Measurements from ENCODE around the gene GPR132. TPM values are rescaled to one million over a fixed set of nuclear protein-coding genes. Genes with fewer than 3 reads are reported as not detected.
A peak's percentile ranks its signal among the peaks of the same experiment; 100 is the strongest.
"Not testable (repeated sequence)": the region's sequence is repeated elsewhere in the genome, so short reads cannot be mapped to it uniquely, and the experiment has no call there.

GPR132 gene
- total and polyA plus RNA-seq, 5 donors from 2014 or later, result 8.8 to 94.5 (median 17.1) TPM

DNA sequence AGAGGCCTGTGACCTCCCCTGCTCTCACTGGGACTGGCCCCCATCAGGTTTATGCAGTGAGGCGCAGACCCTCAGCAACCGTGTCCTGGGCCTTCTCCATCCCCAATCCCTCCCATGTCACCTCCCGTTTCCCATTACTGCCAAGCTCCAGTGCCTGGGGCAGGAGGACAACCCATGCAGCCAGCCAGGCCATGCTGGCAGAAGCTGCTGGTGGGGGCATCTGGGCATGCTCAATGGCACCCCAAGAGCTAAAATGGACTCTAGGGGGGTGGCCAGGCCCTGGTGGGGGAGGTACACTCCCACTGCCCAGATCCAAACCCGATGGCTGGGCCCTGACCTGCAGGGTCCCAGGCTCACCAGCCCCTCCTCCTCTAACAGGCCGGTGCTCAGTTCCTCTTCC is 20.5 kb upstream of the GPR132 start:
- Histone ChIP-seq H3K4me3 (ENCODE audit: low read depth, low read length) (no peak overlapping the region), H3K27me3 (ENCODE audit: control insufficient read depth, insufficient read depth, low read length) (no peaks in the 10 kb centered on the region), H3K9me3 (ENCODE audit: control insufficient read depth in 2 of 2, low read length in 2 of 2) (no peaks in the 10 kb centered on the region), H3K27ac (ENCODE audit: insufficient read depth, low read length, poor library complexity, severe bottlenecking) (no peak overlapping the region), H3K4me1 (ENCODE audit: control insufficient read depth, insufficient read depth, low read length, poor library complexity, severe bottlenecking) (peaks cover 25% of the 10 kb centered on the region), H3K36me3 (ENCODE audit: control insufficient read depth, insufficient read depth, low read length) (no peaks in the 10 kb centered on the region)
- no peak overlapping the region for H3K4me3 Mint-ChIP-seq
- DNase-seq (no peak), ATAC-seq (ENCODE audit: low read depth in 2 of 2) (no peak)
- no peaks in the 10 kb centered on the region for H3K36me3 Mint-ChIP-seq
- H3K9me3 Mint-ChIP-seq, result peaks cover 0 to 2% (median 0%) of the 10 kb centered on the region in 7 donors
- H3K27ac Mint-ChIP-seq, result peak overlapping the region in 2 of 3 donors; percentile 15 to 56
- peaks cover 5 to 28% (median 6%) of the 10 kb centered on the region in 4 donors for H3K4me1 Mint-ChIP-seq
- H3K27me3 Mint-ChIP-seq, result peaks cover 26% of the 10 kb centered on the region

DNA sequence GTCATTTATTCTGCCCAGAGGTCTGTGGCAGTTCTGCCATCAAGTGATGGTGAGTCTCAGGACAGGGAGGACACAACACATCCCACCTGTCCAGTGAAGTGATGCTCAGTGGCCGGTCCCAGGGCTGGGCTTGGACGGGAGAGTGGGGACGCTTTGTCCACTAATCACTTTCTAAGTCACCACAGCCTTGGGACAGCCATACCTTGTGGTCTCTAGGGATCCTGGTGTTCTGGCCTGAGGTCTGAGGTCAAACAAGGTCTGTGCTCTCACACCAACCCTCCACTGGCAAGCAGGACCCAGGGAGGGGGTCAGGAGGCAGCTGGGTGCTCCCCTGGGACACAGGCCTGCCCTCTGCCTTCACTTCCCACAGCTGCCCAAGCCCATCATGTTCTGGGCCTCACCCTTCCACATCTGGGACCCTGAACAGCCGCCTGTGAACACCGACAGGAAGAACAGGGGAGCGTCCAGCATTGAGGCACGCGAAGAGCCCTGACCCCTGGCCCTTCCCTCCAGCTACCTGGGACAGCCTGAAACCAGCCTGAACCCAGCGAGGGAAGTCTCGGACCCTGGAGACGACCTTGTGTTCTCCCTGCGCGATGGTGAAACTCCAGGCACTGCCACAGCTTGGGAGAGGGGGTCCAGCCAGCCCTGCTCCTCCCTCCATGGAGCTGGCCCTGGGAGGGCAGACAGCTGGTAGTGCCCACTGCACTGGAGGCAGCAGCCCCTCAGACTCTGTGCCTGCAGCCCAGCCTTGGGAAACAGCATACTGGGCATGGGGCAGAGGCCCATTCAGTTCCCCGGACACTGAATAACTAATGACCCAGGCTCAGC is 19.7 kb upstream of the GPR132 start:
- H3K36me3 Mint-ChIP-seq, result no peaks in the 10 kb centered on the region
- H3K36me3 ChIP-seq (ENCODE audit: control insufficient read depth, insufficient read depth, low read length), result no peaks in the 10 kb centered on the region
- H3K4me1 ChIP-seq (ENCODE audit: control insufficient read depth, insufficient read depth, low read length, poor library complexity, severe bottlenecking), result peaks cover 19% of the 10 kb centered on the region
- peaks cover 20% of the 10 kb centered on the region for H3K27me3 Mint-ChIP-seq
- DNase-seq (no peak), ATAC-seq (ENCODE audit: low read depth in 2 of 2) (no peak)
- no peaks in the 10 kb centered on the region for H3K27me3 ChIP-seq (ENCODE audit: control insufficient read depth, insufficient read depth, low read length)
- H3K4me1 Mint-ChIP-seq, result peaks cover 0 to 27% (median 4%) of the 10 kb centered on the region in 4 donors
- no peak overlapping the region for H3K4me3 ChIP-seq (ENCODE audit: low read depth, low read length)
- peak overlapping the region in 1 of 3 donors; percentile 15 for H3K27ac Mint-ChIP-seq
- H3K4me3 Mint-ChIP-seq, result peak overlapping the region in 1 of 4 donors; percentile 29
- H3K27ac ChIP-seq (ENCODE audit: insufficient read depth, low read length, poor library complexity, severe bottlenecking), result no peak overlapping the region
- H3K9me3 ChIP-seq (ENCODE audit: control insufficient read depth in 2 of 2, low read length in 2 of 2), result no peaks in the 10 kb centered on the region
- H3K9me3 Mint-ChIP-seq, result peaks cover 0 to 2% (median 0%) of the 10 kb centered on the region in 7 donors

DNA sequence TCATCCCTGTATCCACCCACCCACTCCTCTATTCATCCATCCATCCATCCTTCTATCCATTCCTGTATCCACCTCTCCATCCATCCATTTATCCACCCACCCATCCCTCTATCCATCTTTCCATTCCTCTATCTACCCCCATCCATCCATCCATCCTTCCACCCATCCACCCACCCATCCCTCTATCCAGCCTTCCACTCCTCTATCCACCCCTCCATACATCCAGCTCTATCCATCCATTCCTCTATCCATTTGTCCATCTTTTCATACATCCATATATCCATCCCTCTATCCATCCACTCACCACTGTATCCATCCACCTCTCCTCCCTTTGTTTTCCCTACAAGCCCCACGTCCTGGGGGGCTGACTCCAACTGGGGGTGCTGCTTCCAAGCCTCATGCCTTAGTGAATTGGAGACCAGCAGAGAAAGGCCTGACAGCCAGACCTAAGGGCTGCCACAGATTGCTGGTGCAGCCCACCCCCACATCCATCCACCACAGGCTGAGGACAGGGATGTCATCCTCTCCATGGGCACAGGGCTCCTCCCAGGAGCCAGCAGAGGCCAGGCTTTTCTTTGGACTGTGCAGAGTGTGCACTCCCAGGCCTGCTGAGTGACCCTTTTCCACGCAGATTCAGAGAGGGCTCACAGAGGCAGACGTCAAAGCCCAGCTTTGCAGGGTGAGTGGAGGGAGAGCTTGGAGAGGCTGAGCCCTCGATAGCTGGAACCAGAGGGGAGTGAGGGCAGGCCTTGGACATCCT is 18.9 kb upstream of the GPR132 start:
- H3K27ac ChIP-seq (ENCODE audit: insufficient read depth, low read length, poor library complexity, severe bottlenecking), result no peak overlapping the region
- H3K4me1 ChIP-seq (ENCODE audit: control insufficient read depth, insufficient read depth, low read length, poor library complexity, severe bottlenecking), result peaks cover 19% of the 10 kb centered on the region
- H3K4me3 ChIP-seq (ENCODE audit: low read depth, low read length), result no peak overlapping the region
- H3K36me3 ChIP-seq (ENCODE audit: control insufficient read depth, insufficient read depth, low read length), result no peaks in the 10 kb centered on the region
- H3K9me3 ChIP-seq (ENCODE audit: control insufficient read depth in 2 of 2, low read length in 2 of 2), result no peaks in the 10 kb centered on the region
- Mint-ChIP-seq H3K4me3 (peak overlapping the region in 3 of 4 donors; percentile 5 to 41 (median 16)), H3K36me3 (no peaks in the 10 kb centered on the region), H3K27me3 (peaks cover 20% of the 10 kb centered on the region), H3K9me3 (peaks cover 0 to 2% (median 0%) of the 10 kb centered on the region in 7 donors), H3K27ac (peak overlapping the region in 1 of 3 donors; percentile 51), H3K4me1 (peaks cover 0 to 27% (median 4%) of the 10 kb centered on the region in 4 donors)
- DNase-seq (no peak), ATAC-seq (ENCODE audit: low read depth in 2 of 2) (no peak)
- no peaks in the 10 kb centered on the region for H3K27me3 ChIP-seq (ENCODE audit: control insufficient read depth, insufficient read depth, low read length)

DNA sequence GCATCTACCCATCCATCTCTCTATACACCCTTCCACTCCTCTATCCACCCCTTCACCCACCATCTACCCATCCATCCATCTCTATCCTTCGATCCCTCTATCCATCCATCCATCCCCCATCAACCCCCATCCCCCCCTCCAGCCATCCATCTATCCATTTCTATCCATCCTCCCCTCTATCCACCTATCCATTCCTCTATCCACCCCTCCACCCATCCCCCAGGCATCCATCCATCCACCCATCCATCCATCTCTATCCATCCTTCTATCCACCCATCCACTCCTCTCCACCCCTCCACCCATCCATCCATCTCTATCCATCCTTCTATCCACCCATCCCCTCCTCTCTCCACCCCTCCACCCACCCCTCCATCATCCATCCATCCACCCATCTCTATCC is 17.5 kb upstream of the GPR132 start:
- ATAC-seq (ENCODE audit: low read depth in 2 of 2), result no peak
- no peak overlapping the region for H3K27ac Mint-ChIP-seq

DNA sequence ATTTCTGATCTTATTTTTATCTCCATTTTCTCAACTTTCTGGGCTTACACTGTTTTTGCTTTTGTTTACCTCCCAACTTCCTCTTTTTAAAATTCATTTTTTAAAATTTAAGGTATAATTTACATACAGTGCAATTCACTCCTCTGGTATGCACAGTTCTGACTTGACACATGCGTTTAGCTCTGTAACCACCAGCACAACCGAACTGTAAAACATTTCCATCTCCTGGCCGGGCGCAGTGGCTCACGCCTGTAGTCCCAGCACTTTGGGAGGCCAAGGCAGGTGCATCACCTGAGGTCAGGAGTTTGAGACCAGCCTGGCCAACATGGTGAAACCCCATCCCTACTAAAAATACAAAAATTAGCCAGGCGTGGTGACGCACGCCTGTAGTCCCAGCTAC is 16.2 kb upstream of the GPR132 start:
- Mint-ChIP-seq H3K4me1 (peaks cover 0 to 32% (median 11%) of the 10 kb centered on the region in 4 donors), H3K27me3 (peaks cover 20% of the 10 kb centered on the region), H3K4me3 (peak overlapping the region in 1 of 4 donors; percentile 36), H3K27ac (peak overlapping the region in 1 of 3 donors; percentile 49)
- not testable (repeated sequence) for DNase-seq; H3K27ac ChIP-seq (ENCODE audit: insufficient read depth, low read length, poor library complexity, severe bottlenecking); H3K36me3 Mint-ChIP-seq; H3K4me3 ChIP-seq (ENCODE audit: low read depth, low read length); ATAC-seq (ENCODE audit: low read depth in 2 of 2); H3K27me3 ChIP-seq (ENCODE audit: control insufficient read depth, insufficient read depth, low read length); H3K9me3 ChIP-seq (ENCODE audit: control insufficient read depth in 2 of 2, low read length in 2 of 2); H3K9me3 Mint-ChIP-seq; H3K36me3 ChIP-seq (ENCODE audit: control insufficient read depth, insufficient read depth, low read length)
- H3K4me1 ChIP-seq (ENCODE audit: control insufficient read depth, insufficient read depth, low read length, poor library complexity, severe bottlenecking), result peaks cover 16% of the 10 kb centered on the region

More for the DNA sequence above, 17.5 kb upstream of the GPR132 start:
- no peaks in the 10 kb centered on the region for H3K36me3 ChIP-seq (ENCODE audit: control insufficient read depth, insufficient read depth, low read length)
- no peak for DNase-seq
- no peaks in the 10 kb centered on the region for H3K9me3 ChIP-seq (ENCODE audit: control insufficient read depth in 2 of 2, low read length in 2 of 2)
- Mint-ChIP-seq H3K27me3 (peaks cover 20% of the 10 kb centered on the region), H3K9me3 (peaks cover 0 to 2% (median 0%) of the 10 kb centered on the region in 7 donors), H3K36me3 (no peaks in the 10 kb centered on the region), H3K4me3 (no peak overlapping the region), H3K4me1 (peaks cover 0 to 26% (median 6%) of the 10 kb centered on the region in 4 donors)
- H3K27ac ChIP-seq (ENCODE audit: insufficient read depth, low read length, poor library complexity, severe bottlenecking), result no peak overlapping the region
- no peaks in the 10 kb centered on the region for H3K27me3 ChIP-seq (ENCODE audit: control insufficient read depth, insufficient read depth, low read length)
- H3K4me3 ChIP-seq (ENCODE audit: low read depth, low read length), result no peak overlapping the region
- H3K4me1 ChIP-seq (ENCODE audit: control insufficient read depth, insufficient read depth, low read length, poor library complexity, severe bottlenecking), result peaks cover 15% of the 10 kb centered on the region

DNA sequence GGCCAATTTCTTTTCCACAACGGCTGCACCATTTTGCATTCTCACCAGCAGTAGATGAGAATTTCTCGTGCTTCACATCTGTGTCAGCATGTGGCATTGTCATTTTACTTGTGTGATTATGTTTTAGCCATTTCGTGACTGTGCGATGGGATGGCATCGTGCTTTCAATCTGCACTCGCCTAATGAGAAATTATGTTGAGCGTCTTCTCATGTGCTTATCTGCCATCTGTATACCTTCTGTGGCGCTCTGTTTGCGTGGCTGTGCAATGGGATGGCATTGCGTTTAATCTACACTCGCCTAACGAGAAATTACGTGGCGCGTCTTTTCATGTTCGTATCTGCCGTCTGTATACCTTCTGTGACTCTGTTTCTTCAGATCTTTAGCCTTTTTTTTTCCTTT is 14.9 kb upstream of the GPR132 start:
- Histone ChIP-seq H3K4me3 (ENCODE audit: low read depth, low read length) (no peak overlapping the region), H3K4me1 (ENCODE audit: control insufficient read depth, insufficient read depth, low read length, poor library complexity, severe bottlenecking) (peaks cover 26% of the 10 kb centered on the region), H3K27me3 (ENCODE audit: control insufficient read depth, insufficient read depth, low read length) (no peaks in the 10 kb centered on the region), H3K27ac (ENCODE audit: insufficient read depth, low read length, poor library complexity, severe bottlenecking) (no peak overlapping the region), H3K9me3 (ENCODE audit: control insufficient read depth in 2 of 2, low read length in 2 of 2) (no peaks in the 10 kb centered on the region), H3K36me3 (ENCODE audit: control insufficient read depth, insufficient read depth, low read length) (no peaks in the 10 kb centered on the region)
- H3K9me3 Mint-ChIP-seq, result peaks cover 0 to 2% (median 0%) of the 10 kb centered on the region in 7 donors
- H3K36me3 Mint-ChIP-seq, result no peaks in the 10 kb centered on the region
- H3K4me1 Mint-ChIP-seq, result peaks cover 0 to 35% (median 11%) of the 10 kb centered on the region in 4 donors
- peak overlapping the region in 1 of 3 donors; percentile 73 for H3K27ac Mint-ChIP-seq
- H3K27me3 Mint-ChIP-seq, result peaks cover 20% of the 10 kb centered on the region
- ATAC-seq (ENCODE audit: low read depth in 2 of 2) (no peak), DNase-seq (no peak)
- no peak overlapping the region for H3K4me3 Mint-ChIP-seq

DNA sequence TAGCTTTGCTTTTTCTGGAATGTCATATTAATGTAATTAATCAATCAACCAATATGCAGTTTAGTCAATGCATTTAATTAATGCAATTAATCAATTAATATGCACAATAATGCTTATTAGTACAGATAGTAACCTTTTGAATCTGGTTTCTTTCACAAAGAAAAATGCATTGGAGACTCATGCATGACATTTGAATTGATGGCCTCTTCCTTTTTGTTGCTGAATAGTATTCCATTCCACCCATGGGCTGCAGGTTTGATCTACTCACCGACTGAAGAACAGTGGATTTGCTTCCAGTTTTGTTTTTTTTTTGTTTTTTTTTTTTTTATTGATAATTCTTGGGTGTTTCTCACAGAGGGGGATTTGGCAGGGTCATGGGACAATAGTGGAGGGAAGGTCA is 13.1 kb upstream of the GPR132 start:
- Histone ChIP-seq H3K27me3 (ENCODE audit: control insufficient read depth, insufficient read depth, low read length) (no peaks in the 10 kb centered on the region), H3K27ac (ENCODE audit: insufficient read depth, low read length, poor library complexity, severe bottlenecking) (no peak overlapping the region), H3K36me3 (ENCODE audit: control insufficient read depth, insufficient read depth, low read length) (no peaks in the 10 kb centered on the region), H3K4me3 (ENCODE audit: low read depth, low read length) (no peak overlapping the region), H3K9me3 (ENCODE audit: control insufficient read depth in 2 of 2, low read length in 2 of 2) (no peaks in the 10 kb centered on the region), H3K4me1 (ENCODE audit: control insufficient read depth, insufficient read depth, low read length, poor library complexity, severe bottlenecking) (peaks cover 33% of the 10 kb centered on the region)
- H3K9me3 Mint-ChIP-seq, result peaks cover 0 to 2% (median 0%) of the 10 kb centered on the region in 7 donors
- H3K27ac Mint-ChIP-seq, result peak overlapping the region in 2 of 3 donors; percentile 71 to 81
- ATAC-seq (ENCODE audit: low read depth in 2 of 2) (no peak), DNase-seq (no peak)
- H3K27me3 Mint-ChIP-seq, result peaks cover 11% of the 10 kb centered on the region
- peaks cover 0 to 38% (median 11%) of the 10 kb centered on the region in 4 donors for H3K4me1 Mint-ChIP-seq
- H3K4me3 Mint-ChIP-seq, result peak overlapping the region in 1 of 4 donors; percentile 35
- no peaks in the 10 kb centered on the region for H3K36me3 Mint-ChIP-seq
